ENCODE measurements around the gene ASH1L.
"Not testable (repeated sequence)": the region's sequence is repeated elsewhere in the genome, so short reads cannot be mapped to it uniquely, and the experiment has no call there.

The ASH1L gene

DNA sequence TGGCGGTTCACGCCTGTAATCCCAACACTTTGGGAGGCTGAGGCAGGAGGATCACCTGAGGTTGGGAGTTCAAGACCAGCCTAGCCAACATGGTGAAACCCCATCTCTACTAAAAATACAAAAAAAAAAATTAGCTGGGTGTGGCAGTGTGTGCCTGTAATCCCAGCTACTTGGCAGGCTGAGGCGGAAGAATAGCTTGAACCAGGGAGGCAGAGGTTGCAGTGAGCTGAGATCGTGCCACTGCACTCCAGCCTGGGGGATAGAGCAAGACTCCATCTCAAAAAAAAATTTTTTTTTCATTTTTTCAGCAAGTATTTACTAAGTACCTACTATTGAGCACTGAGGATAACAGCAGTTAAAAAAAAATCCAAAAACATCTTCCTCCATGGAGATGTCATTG is 69.0 kb downstream of the ASH1L start:
- DNase-seq (ENCODE audit: low spot score), result not testable (repeated sequence)

DNA sequence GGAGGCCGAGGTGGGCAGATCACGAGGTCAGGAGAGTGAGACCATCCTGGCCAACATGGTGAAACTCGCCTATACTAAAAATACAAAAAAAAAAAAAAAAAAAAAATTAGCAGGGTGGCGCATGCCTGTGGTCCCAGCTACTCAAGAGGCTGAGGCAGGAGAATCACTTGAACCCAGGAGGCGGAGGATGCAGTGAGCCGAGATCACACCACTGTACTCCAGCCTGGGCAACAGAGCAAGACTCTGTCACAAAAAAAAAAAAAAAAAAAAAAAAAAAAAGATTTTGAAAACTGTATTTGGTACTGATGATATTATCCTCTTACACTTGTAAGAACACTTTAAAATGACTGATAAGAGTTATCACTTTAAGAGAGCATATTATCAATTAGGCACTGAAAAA is 74.2 kb downstream of the ASH1L start:
- DNase-seq (ENCODE audit: low spot score), result not testable (repeated sequence)

DNA sequence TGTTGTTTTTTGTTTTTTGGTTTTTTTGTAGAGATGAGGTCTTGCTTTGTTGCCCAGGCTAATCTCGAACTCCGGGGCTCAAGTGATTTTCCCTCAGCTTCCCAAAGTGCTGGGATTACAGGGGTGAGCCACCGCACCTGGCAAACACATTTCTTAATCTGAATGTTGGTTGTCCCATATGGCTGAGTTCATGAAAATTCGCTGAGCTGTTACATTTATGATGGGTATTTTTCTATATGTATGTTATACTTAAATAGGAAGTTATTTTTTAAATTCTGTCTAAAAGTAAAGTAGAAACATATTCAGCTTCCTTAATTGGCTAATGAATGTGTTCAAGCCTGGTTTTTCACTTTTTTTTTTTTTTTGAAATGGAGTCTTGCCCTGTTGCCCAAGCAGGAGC is 75.1 kb downstream of the ASH1L start:
- no peak for DNase-seq (ENCODE audit: low spot score)

DNA sequence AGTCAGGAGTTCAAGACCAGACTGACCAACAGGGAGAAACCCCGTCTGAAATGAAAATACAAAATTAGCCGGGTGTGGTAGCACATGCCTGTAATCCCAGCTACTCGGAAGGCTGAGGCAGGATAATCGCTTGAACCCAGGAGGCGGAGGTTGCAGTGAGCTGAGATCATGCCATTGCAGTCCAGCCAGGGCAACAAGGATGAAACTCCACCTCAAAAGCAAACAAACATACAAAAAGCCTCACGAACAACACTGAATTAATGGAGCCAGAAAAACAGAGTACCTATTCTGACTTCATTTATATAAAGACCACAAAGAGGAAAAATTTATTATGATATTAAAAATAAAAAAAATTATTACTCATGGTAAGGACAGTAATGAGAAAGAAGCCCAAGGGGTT is 75.7 kb downstream of the ASH1L start:
- not testable (repeated sequence) for DNase-seq (ENCODE audit: low spot score)

DNA sequence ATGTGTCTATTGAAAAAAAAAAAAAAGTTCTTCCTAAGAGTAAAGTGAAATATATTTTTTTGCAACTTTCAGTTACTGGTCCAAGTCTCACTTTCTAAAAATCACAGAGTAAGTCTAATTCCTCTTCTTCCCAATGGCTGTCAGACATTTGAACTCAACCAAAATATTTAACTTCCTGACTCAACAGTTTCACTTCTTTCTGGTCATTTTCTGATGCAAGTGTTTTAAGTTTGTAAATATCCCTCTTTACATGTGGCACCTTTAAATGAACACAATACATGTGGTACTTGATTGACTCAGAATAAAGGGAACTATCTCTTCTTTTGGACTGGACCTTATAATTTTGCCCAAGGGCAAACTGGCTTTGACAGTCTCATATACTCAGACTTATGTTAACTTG is 76.7 kb downstream of the ASH1L start:
- no peak for DNase-seq (ENCODE audit: low spot score)

DNA sequence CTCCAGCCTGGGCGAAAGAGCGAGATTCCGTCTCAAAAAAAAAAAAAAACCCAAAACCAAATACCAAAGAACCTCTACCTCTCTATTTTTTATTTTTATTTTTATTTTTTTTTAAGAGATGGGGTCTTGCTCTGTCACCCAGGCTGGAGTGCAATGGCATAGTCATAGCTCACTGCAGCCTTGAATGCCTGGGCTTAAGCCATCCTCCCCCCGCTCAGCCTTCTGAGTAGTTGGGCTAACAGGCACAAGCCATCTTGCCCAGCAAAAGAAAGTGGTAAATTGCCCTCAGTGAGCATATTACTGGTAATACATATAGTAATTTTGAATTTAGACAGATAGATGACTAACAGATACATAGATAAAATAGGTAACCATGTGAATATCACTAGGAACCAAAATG is 77.4 kb downstream of the ASH1L start:
- DNase-seq (ENCODE audit: low spot score), result no peak

DNA sequence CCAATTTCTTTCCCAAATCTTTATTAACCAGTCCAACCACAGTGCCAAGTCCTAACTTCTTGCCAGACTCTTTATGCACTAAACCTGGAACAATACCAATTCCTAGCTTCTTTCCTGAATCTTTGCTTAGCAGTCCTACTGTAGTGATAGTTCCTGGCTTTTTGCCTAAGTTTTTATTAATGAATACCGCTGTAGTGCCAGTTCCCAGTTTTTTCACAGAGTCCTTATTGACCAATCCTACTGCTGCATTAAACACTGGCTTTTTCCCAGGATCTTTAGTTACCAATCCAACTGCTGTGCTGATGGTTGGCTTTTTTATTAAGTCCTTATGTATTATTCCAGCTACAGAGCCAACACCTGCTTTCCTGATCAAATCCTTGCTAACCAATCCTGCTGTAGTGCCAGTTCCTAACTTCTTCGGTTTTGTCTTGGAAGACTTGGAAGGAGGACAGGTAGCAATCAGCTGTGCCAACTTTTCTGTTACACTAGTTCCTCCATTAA is 80.8 kb downstream of the ASH1L start:
- no peak for DNase-seq (ENCODE audit: low spot score)

DNA sequence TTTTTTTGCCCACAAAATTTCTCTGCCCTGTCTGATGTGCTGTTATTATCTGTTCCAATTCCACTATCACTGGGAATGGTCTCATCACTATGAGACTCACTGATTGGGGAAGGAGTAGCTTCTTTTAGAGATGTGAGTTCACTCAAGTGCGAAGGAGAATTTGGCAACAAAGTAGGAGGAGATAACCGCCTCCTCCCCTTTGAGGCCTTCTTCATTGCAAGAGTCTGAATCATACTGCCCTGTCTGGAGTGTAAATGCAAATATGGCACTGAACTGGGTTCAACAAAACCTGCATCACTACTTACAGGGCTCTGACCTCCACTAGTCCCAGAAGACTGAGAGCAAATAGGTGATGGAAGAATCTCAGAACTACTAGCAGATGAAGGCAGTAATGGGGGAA is 83.4 kb downstream of the ASH1L start:
- DNase-seq (ENCODE audit: low spot score), result no peak

DNA sequence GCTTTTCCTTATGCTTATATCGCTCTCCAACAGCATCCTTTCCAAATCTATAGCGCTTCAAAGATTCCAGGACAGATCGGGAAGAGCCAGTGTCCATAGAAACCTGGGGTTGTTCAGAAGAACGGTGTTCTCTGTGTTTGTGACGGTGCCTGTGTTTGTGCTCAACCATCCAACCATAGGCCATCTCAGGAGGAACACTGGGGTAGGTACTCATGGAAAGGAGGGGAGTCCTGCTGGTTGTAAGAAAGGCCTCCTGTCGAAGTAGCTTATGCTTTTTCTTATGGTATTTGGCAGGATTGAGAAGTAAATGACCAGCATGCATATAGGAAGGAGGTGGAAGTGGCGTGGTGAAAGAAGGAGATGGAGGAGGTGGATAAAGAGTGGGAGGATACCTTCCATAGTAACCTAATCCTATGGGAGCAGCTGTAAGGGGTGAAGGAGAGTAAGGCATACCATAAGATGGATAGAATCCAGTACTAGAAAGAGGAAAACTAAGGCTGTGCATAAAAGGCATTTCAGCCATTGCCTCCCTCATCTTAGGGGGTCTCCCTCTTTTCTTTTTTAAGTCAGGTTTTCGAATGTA is 84.2 kb downstream of the ASH1L start:
- DNase-seq (ENCODE audit: low spot score), result no peak

DNA sequence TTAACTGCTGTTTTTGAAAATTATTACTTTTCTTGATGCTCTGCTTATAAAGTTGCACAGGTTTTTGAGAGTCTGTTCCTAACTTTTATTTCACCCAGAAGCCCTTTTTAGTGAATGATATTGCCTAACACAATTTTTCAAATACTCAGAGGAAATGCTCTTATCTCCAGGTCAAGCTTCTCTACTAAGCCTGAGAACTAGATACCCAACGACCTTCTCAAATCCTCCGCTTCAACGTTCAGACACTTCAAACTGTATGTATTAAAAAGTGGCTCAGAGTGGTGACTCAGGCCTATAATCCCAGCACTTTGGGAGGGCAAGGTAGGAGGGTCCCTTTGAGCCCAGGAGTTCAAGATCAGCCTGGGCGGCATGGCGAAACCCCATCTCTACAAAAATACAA is 88.5 kb downstream of the ASH1L start:
- DNase-seq (ENCODE audit: low spot score), result no peak

DNA sequence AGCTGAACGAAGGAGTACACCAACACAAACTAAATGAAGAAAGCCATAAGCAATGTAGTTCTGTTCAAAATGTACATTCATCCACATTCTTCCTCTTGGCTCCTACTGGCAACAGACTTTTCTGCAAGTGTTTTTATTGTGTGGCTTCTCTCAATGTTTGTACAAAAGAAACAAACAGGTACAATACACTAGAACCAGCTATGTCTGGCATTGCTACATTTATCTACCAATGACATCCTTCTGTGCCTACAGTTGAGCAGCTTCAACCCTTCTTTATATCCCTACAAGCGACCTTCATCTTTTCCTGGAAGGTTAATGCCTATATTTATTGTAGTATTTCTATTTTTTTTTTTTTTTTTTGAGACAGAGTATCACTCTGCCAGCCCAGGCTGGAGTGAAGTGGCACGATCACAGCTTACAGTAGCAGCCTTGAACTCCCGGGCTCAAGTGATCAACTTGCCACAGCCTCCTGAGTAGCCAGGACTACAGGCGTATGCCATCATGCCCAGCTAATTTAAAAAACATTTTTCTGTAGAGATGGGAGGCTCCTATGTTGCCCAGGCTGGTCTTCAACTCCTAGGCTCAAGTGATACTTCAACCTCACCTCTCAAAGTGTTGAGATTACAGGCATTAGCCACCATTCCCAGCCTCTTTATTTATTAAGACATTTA is 89.3 kb downstream of the ASH1L start:
- DNase-seq (ENCODE audit: low spot score), result no peak

DNA sequence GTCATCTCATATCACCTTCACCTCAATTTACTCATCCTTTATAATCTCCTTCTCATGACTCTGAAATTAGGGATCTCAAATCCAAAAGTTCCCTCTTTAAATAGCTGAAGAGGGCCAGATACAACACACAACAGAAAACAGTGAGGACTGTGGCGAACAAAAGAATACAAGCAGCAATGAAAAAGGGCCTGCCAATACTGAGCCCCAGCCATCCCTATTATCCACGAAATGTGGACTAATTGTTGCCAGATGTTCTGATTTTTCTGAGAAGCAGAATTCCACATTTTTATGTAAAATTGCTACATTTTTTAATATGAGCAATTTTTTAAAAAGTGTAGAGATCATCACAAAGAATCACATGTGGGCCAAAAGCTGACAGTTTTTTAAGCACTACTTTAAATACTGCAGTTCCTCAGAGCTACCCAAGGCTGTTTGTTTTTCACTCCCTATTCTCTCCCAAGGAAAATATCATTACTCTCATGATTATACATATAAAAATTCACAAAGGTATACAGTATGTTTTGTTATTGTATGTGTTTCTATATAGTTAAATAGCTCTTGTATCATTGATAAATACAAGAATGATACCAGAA is 90.0 kb downstream of the ASH1L start:
- DNase-seq (ENCODE audit: low spot score), result no peak

DNA sequence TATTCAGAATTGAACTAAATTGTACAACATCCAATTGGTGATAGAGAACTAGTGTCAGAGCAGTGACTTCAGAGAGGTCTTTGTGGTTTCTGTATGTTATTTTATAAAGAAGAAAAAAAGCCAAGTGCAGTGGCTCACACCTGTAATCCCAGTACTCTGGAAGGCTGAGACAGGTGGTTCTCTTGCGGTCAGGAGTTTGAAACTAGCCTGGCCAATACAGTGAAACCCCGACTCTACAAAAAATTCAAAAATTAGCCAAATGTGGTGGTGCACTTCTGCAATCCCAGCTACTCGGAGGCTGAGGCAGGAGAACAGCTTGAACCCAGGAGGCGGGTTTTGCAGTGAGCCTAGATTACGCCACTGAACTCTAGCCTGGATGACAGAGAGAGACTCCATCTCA is 90.7 kb downstream of the ASH1L start:
- no peak for DNase-seq (ENCODE audit: low spot score)

DNA sequence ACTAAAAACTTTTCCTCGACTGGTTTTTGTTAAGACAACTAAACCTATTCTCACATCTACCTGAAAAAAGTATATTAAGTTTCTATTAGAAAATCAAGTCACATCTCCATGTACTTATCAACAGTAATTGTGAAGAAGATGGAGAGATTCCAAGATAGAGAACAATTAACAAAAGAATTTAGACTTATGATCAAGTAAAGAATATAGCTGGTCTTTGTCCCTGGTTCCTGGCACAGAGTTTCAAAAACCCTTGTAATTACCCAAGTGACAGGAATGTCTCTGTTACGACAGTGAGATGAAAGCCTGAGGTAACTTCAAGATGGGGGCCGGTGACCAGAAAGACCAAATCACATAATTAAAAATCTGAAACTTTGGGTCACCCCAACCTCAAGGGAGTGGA is 91.6 kb downstream of the ASH1L start:
- DNase-seq (ENCODE audit: low spot score), result no peak

DNA sequence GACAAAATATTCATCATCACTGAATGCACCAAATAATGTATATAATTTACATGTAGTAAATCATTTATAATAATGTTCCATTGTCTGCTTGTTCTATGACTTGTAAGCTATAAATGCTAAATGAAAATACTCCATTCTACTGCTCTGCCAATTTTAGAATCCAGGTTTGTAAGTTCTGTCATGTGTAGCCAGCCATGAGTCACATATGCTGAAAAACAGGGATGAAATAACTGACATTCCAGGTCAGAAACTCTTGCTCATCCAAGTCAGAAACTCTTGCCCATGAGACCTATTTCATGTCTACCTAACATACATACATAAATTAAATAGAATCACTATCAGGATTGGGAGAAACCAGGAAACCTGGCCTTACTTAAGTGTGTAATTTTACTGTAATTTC is 95.6 kb downstream of the ASH1L start:
- DNase-seq (ENCODE audit: low spot score), result no peak

DNA sequence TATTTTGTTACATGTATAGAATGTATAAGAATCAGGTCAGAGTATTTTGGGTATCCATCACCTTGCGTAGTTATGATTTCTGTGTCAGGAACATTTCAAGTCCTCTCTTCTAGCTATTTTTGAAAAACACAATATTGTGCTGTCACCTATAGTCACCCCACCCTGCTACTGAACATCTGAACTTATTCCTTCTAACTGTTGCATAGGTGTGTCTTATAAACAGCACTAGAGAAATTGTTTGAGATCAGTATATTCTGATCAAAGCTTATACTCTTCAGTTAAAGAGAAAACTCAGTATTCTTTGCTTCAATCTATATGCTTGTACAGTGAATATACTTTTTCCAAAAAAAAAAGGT is 96.0 kb downstream of the ASH1L start:
- no peak for DNase-seq (ENCODE audit: low spot score)

DNA sequence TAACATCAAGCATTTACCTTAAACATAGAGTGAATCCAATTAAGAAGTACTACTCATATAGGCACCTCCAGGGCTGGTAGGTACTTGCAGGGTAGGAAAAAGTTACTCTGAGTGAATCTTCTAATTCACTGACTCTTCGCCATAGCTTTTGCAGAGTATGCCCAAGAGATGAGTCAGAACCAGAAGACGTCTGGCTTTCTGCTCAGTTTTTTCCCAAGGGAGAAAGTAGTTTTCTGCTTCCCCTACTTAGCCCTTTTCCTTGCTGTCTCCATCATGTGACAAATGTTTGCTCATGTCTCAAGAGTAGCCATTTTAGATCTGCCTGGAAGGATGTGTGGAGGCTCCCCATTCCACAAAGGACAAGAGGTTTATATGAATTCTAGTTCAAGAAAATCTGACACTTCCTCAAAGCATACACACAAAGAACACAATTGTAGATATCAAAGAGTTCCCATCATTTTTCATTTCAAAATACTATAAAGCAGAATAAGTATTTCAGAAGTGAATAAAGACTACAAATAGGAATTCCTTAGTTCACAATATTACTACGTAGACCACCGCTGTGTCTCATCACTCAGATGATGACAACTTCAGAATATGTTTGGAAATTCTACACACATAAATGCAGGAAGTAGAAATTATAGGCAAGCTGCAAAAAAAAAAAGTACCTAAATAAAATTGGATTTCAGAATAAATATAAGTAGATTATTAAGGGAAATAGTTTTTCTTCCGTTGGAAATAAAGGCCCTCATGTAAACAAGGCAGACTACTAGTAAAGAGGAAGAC is 98.5 kb downstream of the ASH1L start:
- no peak for DNase-seq (ENCODE audit: low spot score)

DNA sequence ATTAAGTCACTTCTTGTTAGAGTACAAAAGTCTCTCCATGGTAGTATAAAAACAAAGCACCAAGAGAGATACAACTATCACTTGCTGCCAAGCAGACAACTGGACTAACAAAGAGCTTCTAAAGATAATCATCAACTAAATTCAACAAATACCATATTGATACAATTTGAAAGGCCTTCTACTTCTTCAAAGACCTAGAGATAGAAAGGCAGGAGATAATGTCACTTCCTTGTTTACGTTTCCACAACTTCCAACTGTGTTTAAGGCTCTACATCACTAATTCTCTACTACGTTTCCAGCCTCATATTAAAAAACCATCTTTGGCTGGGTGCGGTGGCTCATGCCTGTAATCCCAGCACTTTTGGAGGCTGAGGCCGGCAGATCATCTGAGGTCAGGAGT is 104.5 kb downstream of the ASH1L start:
- no peak for DNase-seq (ENCODE audit: low spot score)

DNA sequence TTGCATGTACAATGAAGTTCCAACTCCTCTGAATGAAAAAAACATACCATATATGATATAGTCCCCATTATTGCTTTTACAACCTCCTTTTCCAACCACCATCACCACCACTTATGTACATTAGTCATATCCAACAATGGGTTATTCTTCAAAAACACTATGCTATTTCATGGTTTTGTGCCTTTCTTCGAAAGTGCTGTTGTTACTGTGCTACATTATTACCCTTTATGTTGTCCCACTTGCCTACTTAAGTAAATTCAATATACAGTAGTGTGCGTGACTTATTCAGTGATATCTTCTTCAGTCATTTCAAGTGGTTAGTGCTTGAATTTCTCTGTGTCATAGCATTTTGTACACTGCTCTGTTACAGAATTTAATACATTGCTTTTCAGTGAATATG is 105.3 kb downstream of the ASH1L start:
- DNase-seq (ENCODE audit: low spot score), result no peak

DNA sequence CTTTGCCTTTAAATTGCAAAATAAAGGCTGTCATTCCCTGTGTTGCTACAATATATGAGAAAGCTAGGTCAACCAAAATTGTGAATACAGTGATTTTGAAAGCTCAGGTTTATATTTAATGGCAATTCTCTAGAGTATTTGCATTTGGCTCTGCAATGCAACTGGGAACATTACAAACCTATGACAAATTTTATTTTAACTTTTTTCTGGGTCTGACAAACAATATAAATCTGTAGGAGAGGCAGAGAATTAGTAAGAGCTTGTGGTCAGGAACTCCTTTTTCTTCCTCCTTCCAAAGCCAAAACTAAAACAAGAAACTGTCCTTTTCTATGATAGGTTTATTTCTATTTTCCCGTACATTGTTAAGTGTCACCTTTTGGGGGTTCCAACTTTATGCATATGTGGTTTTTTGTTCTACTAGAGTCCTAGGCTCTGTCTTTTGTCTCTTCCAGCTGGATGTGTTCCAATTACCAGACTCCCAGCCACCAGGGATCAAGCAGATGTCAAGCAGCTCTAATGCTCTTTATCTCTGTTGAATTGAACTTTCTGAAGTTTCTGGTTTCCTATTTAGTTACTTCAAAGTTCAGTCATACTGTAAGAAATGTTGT is 106.9 kb downstream of the ASH1L start:
- no peak for DNase-seq (ENCODE audit: low spot score)

DNA sequence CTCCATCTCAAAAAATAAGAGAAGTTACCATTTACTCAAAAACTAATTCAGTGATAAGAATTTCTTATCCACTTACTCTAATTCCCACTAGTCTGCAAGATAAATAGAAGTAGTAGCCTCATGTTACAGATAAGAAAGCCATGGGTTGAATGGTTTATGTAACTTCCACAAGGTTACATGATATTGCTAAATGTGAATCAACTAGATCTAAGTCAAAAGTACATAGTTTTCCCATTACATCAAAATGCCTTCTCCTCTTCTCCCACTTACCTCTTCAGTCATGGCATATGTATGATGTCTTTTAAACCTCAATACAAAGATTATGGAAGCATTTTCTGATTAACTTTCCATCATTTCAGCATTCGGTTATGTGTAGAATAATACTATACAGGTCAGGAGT is 108.5 kb downstream of the ASH1L start:
- no peak for DNase-seq (ENCODE audit: low spot score)

DNA sequence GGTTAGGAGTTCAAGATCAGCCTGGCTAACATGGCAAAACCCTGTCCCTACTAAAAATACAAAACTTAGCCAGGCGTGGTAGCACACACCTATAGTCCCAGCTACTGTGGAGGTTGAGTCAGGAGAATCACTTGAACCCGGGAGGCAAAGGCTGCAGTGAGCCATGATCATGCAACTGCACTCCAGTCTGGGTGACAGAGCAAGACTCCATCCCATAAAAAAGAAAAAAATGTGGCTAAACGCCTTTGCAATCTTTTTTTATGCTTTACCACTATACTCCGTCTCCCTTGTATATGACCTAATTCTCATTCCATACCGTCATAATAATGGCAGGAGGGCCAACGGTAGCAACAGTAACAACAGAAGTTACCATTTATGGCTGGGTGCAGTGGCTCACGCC is 109.5 kb downstream of the ASH1L start:
- DNase-seq (ENCODE audit: low spot score), result no peak

DNA sequence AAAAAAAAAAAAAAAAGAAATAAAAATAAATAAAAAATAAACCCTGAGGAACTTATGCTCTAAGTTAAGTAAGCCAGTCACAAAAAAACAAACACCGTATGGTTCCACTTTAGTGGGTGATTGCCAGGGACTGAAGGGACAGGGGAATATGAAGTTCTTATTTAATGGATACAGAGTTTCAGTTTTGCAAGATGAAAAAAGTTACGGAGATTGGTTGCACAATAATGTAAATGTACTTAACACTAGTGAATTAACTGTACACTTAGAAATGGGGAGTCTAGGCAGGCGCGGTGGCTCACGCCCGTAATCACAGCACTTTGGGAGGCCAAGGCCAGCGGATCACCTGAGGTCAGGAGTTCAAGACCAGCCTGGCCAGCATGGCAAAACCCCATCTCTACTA is 111.4 kb downstream of the ASH1L start:
- no peak for DNase-seq (ENCODE audit: low spot score)

Measured in LoVo (cell line).